HFFc6 (cell line): ENCODE results near the gene SPAG9. TPM values are rescaled to one million over a fixed set of nuclear protein-coding genes. Genes with fewer than 3 reads are reported as not detected.
"Not testable (repeated sequence)": the region's sequence is repeated elsewhere in the genome, so short reads cannot be mapped to it uniquely, and the experiment has no call there.

Experiments
- DNase-seq: peaks from one replicate; pipeline ENCODE4 v3.0.0-alpha.2; 2018
- H3K27ac Mint-ChIP-seq: 2 replicates; pipeline ENCODE4 v1.8.0; 2020; ENCODE audit warnings: mild to moderate bottlenecking, mixed read lengths
- H3K27me3 Mint-ChIP-seq: 2 replicates; pipeline ENCODE4 v1.8.0; 2021; ENCODE audit warnings: mild to moderate bottlenecking, moderate library complexity, mixed read lengths; ENCODE audit not compliant: insufficient read depth
- H3K36me3 Mint-ChIP-seq: 2 replicates; pipeline ENCODE4 v1.8.0; 2021; ENCODE audit warnings: low read depth, mixed read lengths
- H3K4me1 Mint-ChIP-seq: 2 replicates; pipeline ENCODE4 v1.8.0; 2020; ENCODE audit warnings: low read depth, mixed read lengths
- H3K4me3 Mint-ChIP-seq: 2 replicates; pipeline ENCODE4 v1.8.0; 2020; ENCODE audit warnings: mild to moderate bottlenecking, moderate library complexity, mixed read lengths
- H3K9me3 Mint-ChIP-seq: 2 replicates; pipeline ENCODE4 v1.8.0; 2020; ENCODE audit warnings: mild to moderate bottlenecking, mixed read lengths
- CTCF ChIP-seq: fragments of 200-600 bp; sonication (generic); IDR thresholded peaks from 2 replicates; pipeline ENCODE4 v1.5.0; 2021; ENCODE audit warnings: antibody characterized with exemption, mild to moderate bottlenecking
- total RNA-seq, 6 experiments: library from RNA; stranded (reverse); fragmentation: NEBNext Ultra II Directional; extraction: Animal tissue kit (Norgen Biotek cat#: 25700); gene quantifications; 2 replicates in 1 of 6; 3 replicates in 5 of 6; pipeline ENCODE4 v1.2.3, GENCODE V29; 2021

SPAG9 gene
- total RNA-seq, 6 experiments from 2014 or later: 54.3 to 78.1 (median 61.3) TPM

DNA sequence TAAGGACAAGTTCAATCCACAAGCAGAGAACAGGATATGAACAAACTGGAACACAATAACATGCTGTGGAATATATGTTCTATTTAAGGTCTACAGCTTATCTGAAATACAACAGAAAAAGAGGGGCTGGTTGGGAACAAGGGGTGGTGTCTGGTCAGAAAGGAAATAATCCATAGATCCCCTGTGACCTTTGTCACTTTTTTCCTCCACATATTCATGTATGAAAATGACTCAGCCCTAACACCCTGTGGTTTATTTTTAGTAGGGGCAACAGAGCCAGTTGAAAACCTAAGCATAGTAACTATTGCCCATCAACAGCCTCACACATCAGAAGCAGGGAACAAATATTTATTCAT lies 12.3 kb upstream of the SPAG9 start:
- H3K36me3 Mint-ChIP-seq: no peaks in the 10 kb centered on the region
- peaks cover 10% of the 10 kb centered on the region for H3K4me1 Mint-ChIP-seq
- no peak overlapping the region; the same call in 1 of the 2 replicates for H3K27ac Mint-ChIP-seq
- no peak for TF ChIP-seq CTCF
- peaks cover 7% of the 10 kb centered on the region for H3K27me3 Mint-ChIP-seq
- no peaks in the 10 kb centered on the region for H3K9me3 Mint-ChIP-seq
- peak; percentile 17 for DNase-seq
- H3K4me3 Mint-ChIP-seq: no peak overlapping the region

GRCh38 chr17:51128076-51128475 lies 7.4 kb upstream of the SPAG9 start:
- no peak overlapping the region for H3K27ac Mint-ChIP-seq
- H3K4me1 Mint-ChIP-seq: peaks cover 11% of the 10 kb centered on the region
- peak; percentile 7 for DNase-seq
- H3K9me3 Mint-ChIP-seq: no peaks in the 10 kb centered on the region
- no peak for TF ChIP-seq CTCF
- no peaks in the 10 kb centered on the region for H3K36me3 Mint-ChIP-seq
- H3K27me3 Mint-ChIP-seq: peaks cover 7% of the 10 kb centered on the region
- H3K4me3 Mint-ChIP-seq: no peak overlapping the region

GRCh38 chr17:51124640-51125503 lies 4.2 kb upstream of the SPAG9 start:
- Mint-ChIP-seq H3K4me3 (no peak overlapping the region), H3K9me3 (no peaks in the 10 kb centered on the region), H3K27ac (no peak overlapping the region), H3K36me3 (no peaks in the 10 kb centered on the region), H3K4me1 (peaks cover 24% of the 10 kb centered on the region), H3K27me3 (peaks cover 7% of the 10 kb centered on the region)
- no peak for TF ChIP-seq CTCF
- DNase-seq: no peak

DNA sequence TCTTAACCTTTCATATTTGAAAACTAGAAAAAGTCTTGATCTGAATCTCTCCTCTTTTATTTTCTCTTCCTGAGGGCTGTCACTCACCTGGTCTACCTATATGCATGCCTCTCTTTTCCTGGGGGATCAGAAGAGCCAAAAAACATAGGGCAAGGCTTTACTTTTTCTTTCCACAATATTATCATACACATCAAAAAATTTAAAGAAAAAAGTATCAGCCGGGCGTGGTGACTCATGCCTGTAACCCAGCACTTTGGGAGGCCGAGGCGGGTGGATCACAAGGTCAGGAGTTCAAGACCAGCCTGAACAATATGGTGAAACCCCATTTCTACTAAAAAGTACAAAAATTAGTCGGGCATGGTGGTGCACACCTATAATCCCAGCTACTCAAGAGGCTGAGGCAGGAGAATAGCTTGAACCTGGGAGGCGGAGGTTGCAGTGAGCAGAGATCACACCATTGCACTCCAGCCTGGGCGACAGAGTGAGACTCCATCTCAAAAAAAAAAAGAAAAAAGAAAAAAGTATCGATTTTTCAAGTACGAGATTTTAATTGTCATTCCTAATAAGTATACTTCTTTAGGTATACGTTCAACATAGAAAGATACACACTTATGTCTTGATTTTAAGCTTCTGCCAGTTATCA lies 1.9 kb upstream of the SPAG9 start:
- H3K9me3 Mint-ChIP-seq, H3K36me3 Mint-ChIP-seq, H3K27me3 Mint-ChIP-seq, DNase-seq: not testable (repeated sequence)
- Mint-ChIP-seq H3K4me3 (peak overlapping the region; percentile 90), H3K4me1 (peaks cover 41% of the 10 kb centered on the region), H3K27ac (peak overlapping the region; percentile 99)

- TF ChIP-seq CTCF: no peak
- Mint-ChIP-seq H3K27ac (peak overlapping the region; percentile 99), H3K4me1 (peaks cover 47% of the 10 kb centered on the region), H3K4me3 (peak overlapping the region; percentile 90), H3K27me3 (peaks cover 5% of the 10 kb centered on the region; the same call in 1 of the 2 replicates), H3K9me3 (no peaks in the 10 kb centered on the region), H3K36me3 (no peaks in the 10 kb centered on the region)
- DNase-seq: peak; percentile 95
These were observed 1.2 kb upstream of the SPAG9 start for GRCh38 chr17:51121620-51122472.
